Measurements from ENCODE around the gene ARID3C.

DNA sequence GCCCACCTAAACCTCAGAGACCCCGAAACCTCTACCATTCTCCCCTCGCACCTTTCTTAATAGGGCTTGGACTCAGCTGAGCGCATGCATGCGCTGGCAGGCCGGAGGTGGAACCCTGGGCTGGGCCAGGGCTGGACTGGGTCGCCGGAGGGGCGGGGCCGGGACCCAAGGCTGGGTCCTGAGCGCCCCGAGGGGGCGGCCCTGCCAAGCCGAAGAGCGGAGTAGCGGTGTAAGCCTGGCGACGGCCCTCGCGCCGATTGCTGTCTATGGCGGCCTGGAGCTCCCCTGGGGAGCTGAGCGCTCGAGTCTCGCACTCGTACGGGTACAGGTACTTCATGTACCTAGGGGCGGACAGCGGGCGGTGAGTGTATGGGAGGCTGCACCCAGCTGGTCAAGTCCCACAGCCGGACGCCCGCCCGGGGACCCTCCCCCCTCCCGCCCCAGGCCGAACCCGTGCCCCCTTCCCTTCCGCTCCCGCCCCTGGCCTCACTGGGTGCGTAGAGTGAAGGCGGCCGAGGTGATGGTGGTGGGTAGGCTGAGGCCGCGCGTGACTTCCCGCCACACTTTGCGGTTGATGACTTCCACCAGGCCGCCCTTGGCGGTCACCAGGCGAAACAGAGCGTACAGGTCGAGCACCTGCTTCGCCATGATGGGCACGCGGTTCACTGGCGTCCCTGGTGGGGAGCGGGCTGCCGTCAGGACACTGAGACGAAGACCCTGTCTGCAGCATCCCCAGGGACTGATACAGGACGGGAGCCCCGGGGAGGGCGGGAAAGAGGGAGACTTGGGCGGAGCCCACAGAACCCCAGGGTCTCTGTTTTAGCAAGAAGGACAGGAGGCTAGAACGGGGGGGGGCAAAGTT is 5.3 kb downstream of the ARID3C start:
- TF ChIP-seq NBN (IDR thresholded peaks at IDR 0.05) (no peak), POLR2A (IDR thresholded peaks at IDR 0.05; ENCODE audit: low read depth, low read length) (no peak), FOXK2 (IDR thresholded peaks at IDR 0.05) (no peak), YY1 (IDR thresholded peaks at IDR 0.05; ENCODE audit: low read depth, low read length) (no peak), RELA (IDR thresholded peaks at IDR 0.05; ENCODE audit: borderline replicate concordance, partially characterized antibody) (no peak), EZH2 (IDR thresholded peaks at IDR 0.05; ENCODE audit: borderline replicate concordance, control insufficient read depth, low read depth, low read length) (no peak), SMC3 (IDR thresholded peaks at IDR 0.05; ENCODE audit: borderline replicate concordance, low read length) (no peak), KAT2A (conservative IDR thresholded peaks at IDR 0.05; ENCODE audit: control insufficient read depth, low read depth, low read length) (no peak), TCF12 (IDR thresholded peaks at IDR 0.05; ENCODE audit: low read depth, low read length) (no peak)
- TF ChIP-seq, protein P1, sequence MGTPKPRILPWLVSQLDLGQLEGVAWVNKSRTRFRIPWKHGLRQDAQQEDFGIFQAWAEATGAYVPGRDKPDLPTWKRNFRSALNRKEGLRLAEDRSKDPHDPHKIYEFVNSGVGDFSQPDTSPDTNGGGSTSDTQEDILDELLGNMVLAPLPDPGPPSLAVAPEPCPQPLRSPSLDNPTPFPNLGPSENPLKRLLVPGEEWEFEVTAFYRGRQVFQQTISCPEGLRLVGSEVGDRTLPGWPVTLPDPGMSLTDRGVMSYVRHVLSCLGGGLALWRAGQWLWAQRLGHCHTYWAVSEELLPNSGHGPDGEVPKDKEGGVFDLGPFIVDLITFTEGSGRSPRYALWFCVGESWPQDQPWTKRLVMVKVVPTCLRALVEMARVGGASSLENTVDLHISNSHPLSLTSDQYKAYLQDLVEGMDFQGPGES (IDR thresholded peaks at IDR 0.05): no peak
- TF ChIP-seq, protein P2, sequence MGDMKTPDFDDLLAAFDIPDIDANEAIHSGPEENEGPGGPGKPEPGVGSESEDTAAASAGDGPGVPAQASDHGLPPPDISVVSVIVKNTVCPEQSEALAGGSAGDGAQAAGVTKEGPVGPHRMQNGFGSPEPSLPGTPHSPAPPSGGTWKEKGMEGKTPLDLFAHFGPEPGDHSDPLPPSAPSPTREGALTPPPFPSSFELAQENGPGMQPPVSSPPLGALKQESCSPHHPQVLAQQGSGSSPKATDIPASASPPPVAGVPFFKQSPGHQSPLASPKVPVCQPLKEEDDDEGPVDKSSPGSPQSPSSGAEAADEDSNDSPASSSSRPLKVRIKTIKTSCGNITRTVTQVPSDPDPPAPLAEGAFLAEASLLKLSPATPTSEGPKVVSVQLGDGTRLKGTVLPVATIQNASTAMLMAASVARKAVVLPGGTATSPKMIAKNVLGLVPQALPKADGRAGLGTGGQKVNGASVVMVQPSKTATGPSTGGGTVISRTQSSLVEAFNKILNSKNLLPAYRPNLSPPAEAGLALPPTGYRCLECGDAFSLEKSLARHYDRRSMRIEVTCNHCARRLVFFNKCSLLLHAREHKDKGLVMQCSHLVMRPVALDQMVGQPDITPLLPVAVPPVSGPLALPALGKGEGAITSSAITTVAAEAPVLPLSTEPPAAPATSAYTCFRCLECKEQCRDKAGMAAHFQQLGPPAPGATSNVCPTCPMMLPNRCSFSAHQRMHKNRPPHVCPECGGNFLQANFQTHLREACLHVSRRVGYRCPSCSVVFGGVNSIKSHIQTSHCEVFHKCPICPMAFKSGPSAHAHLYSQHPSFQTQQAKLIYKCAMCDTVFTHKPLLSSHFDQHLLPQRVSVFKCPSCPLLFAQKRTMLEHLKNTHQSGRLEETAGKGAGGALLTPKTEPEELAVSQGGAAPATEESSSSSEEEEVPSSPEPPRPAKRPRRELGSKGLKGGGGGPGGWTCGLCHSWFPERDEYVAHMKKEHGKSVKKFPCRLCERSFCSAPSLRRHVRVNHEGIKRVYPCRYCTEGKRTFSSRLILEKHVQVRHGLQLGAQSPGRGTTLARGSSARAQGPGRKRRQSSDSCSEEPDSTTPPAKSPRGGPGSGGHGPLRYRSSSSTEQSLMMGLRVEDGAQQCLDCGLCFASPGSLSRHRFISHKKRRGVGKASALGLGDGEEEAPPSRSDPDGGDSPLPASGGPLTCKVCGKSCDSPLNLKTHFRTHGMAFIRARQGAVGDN (IDR thresholded peaks at IDR 0.05): no peak
